ENCODE results near the gene PPM1E. TPM values are rescaled to one million over a fixed set of nuclear protein-coding genes. Genes with fewer than 3 reads are reported as not detected.

PPM1E gene
- total and polyA plus RNA-seq, 2 of the 4 experiments (the other 2 are of a cell fraction) = under 0.01 to 0.05 TPM

DNA sequence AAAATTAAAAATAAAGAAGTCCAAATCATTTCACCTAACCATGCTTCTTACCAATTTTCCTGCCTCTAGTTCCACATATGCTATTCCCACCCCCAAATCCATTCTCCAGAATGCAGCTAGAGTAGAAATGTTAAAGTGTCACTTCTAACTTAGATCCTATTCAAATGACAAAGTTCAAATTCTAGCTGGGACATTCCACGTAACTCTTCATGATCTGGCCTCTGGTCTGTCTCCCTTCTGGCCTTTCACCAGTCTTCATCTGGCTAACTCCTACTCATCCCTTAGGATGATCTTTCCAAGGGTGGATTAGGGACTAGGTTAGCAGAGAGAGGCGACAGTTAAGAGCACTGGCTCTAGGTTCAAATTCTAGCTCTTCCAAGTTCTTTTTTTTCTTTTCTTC lies 253.1 kb downstream of the PPM1E start:
- Histone ChIP-seq H3K79me1 (ENCODE audit: low read depth in 1 of 2, low read length in 2 of 2) (no peaks in the 10 kb centered on the region), H3K4me3 (ENCODE audit: insufficient read depth, low read depth, low read length) (no peak overlapping the region), H4K8ac (ENCODE audit: low read depth in 2 of 2, low read length in 2 of 2) (no peak overlapping the region), H3K18ac (ENCODE audit: low read depth, low read length) (no peak overlapping the region), H2BK120ac (ENCODE audit: low read depth, low read length) (no peak overlapping the region), H3K27me3 (ENCODE audit: control insufficient read depth, insufficient read depth, low read length) (no peaks in the 10 kb centered on the region), H3K14ac (replicated peaks; ENCODE audit: low read depth, low read length) (no peak overlapping the region), H3K4me2 (ENCODE audit: low read depth, low read length) (no peak overlapping the region), H3K36me3 (ENCODE audit: control insufficient read depth, insufficient read depth, low read length) (peaks cover 5% of the 10 kb centered on the region; the same call in 1 of the 2 replicates), H3K4ac (ENCODE audit: low read depth, low read length) (no peak overlapping the region), H3K9me3 (ENCODE audit: control insufficient read depth, insufficient read depth, low read length) (no peaks in the 10 kb centered on the region), H3K9ac (ENCODE audit: low read depth, low read length) (no peak overlapping the region), H4K20me1 (ENCODE audit: insufficient read depth, low read length) (no peaks in the 10 kb centered on the region), H3K9me1 (ENCODE audit: insufficient read depth, low read length) (no peaks in the 10 kb centered on the region), H2BK15ac (ENCODE audit: low read depth, low read length) (no peak overlapping the region), H2AFZ (replicated peaks; ENCODE audit: low read length, poor library complexity) (no peak overlapping the region), H2AK5ac (ENCODE audit: low read depth, low read length) (no peak overlapping the region), H2BK5ac (ENCODE audit: low read depth, low read length, poor library complexity, severe bottlenecking) (no peak overlapping the region), H4K91ac (ENCODE audit: insufficient read depth, low read depth, low read length) (no peak overlapping the region), H3K4me1 (ENCODE audit: control insufficient read depth, insufficient read depth, low read length) (no peaks in the 10 kb centered on the region), H3K23ac (ENCODE audit: low read depth, low read length) (no peak overlapping the region), H2AK9ac (replicated peaks; ENCODE audit: low read depth, low read length, poor library complexity) (no peak overlapping the region), H3K56ac (ENCODE audit: extremely low read depth, insufficient read depth, low read length) (no peak overlapping the region), H3K27ac (ENCODE audit: insufficient read depth, low read length) (no peak overlapping the region), H2BK20ac (ENCODE audit: low read depth, low read length) (no peak overlapping the region), H4K5ac (ENCODE audit: low read depth, low read length) (no peak overlapping the region)
- intact Hi-C loops (cut with micrococcal nuclease) = no loop called here
- in situ Hi-C loops (cut with MboI; ENCODE audit: low sequenced_read_pairs) = loop anchor here (5.0 to 10.0 kb wide), 2 partner anchors 296 to 424 kb away; no protein-coding TSS in a partner anchor
- dilution Hi-C loops (cut with HindIII; ENCODE audit: low sequenced_read_pairs, unreplicated experiment) = no loop called here
- no TSS peak for BruUV-seq (replicated peaks)
- TF ChIP-seq CEBPB (IDR thresholded peaks at IDR 0.05; ENCODE audit: low read depth, low read length) = no peak
- no peak for TF ChIP-seq MAFK (IDR thresholded peaks at IDR 0.05; ENCODE audit: low read depth, low read length)
- TF ChIP-seq, protein P1, sequence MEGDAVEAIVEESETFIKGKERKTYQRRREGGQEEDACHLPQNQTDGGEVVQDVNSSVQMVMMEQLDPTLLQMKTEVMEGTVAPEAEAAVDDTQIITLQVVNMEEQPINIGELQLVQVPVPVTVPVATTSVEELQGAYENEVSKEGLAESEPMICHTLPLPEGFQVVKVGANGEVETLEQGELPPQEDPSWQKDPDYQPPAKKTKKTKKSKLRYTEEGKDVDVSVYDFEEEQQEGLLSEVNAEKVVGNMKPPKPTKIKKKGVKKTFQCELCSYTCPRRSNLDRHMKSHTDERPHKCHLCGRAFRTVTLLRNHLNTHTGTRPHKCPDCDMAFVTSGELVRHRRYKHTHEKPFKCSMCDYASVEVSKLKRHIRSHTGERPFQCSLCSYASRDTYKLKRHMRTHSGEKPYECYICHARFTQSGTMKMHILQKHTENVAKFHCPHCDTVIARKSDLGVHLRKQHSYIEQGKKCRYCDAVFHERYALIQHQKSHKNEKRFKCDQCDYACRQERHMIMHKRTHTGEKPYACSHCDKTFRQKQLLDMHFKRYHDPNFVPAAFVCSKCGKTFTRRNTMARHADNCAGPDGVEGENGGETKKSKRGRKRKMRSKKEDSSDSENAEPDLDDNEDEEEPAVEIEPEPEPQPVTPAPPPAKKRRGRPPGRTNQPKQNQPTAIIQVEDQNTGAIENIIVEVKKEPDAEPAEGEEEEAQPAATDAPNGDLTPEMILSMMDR (conservative IDR thresholded peaks at IDR 0.05; ENCODE audit: low read depth, low read length) = no peak
- TF ChIP-seq CHD1 (IDR thresholded peaks at IDR 0.05; ENCODE audit: low read depth, low read length) = no peak
- ATAC-seq (ENCODE audit: low read depth) (no peak), DNase-seq (no peak)
- POLR2A ChIA-PET (ENCODE audit: unreplicated experiment) = no interaction called here
- no CpG with 5 or more reads among the region's 2 CpGs for WGBS, 2 experiments (ENCODE audit: extremely low coverage in 2 of 2, insufficient read length in 1 of 2)
- CTCF ChIA-PET = no interaction called here

Measured in IMR-90 (cell line).